CD14-positive monocyte (primary cell): ENCODE results near the gene GGT1. TPM values are rescaled to one million over a fixed set of nuclear protein-coding genes. Genes with fewer than 3 reads are reported as not detected.

ENCODE experiments used
- DNase-seq, 3 donors: peaks; one replicate each; pipeline ENCODE4 v3.0.0-alpha.2; 2011 to 2022
- H2AFZ ChIP-seq: 2 replicates; pipeline ENCODE4 v1.6.0; 2012; ENCODE audit warnings: mild to moderate bottlenecking, low read depth, low read length, inconsistent platforms; ENCODE audit not compliant: insufficient read depth, poor library complexity, severe bottlenecking
- H3K27ac ChIP-seq, 2 donors: 1 replicate in 1 of 2; 2 replicates in 1 of 2; pipeline ENCODE4 v1.5.1; 2012 to 2013; ENCODE audit warnings: low read length in 2 of 2, control low read depth in 1 of 2, inconsistent platforms in 1 of 2, low read depth in 1 of 2, mild to moderate bottlenecking in 1 of 2
- H3K27me3 ChIP-seq, 2 donors: one replicate each; pipeline versions ENCODE4 v1.6.0 to v1.6.1; 2011 to 2013; ENCODE audit warnings: low read length in 2 of 2; ENCODE audit not compliant: control insufficient read depth in 2 of 2, insufficient read depth in 2 of 2
- H3K36me3 ChIP-seq, 2 donors: replicated peaks in 1 of 2; 1 replicate in 1 of 2; 2 replicates in 1 of 2; pipeline versions ENCODE4 v1.5.1 to v1.6.1; 2012 to 2013; ENCODE audit warnings: low read length in 2 of 2, control low read depth in 1 of 2, inconsistent platforms in 1 of 2, mild to moderate bottlenecking in 1 of 2; ENCODE audit not compliant: insufficient read depth in 2 of 2, control insufficient read depth in 1 of 2
- H3K4me1 ChIP-seq, 2 donors: 1 replicate in 1 of 2; 2 replicates in 1 of 2; pipeline versions ENCODE4 v1.5.1 to v1.6.1; 2012 to 2013; ENCODE audit warnings: low read length in 2 of 2, control low read depth in 1 of 2, inconsistent platforms in 1 of 2, mild to moderate bottlenecking in 1 of 2, moderate library complexity in 1 of 2; ENCODE audit not compliant: insufficient read depth in 2 of 2, control insufficient read depth in 1 of 2
- H3K4me2 ChIP-seq: replicated peaks from 2 replicates; pipeline ENCODE3; 2012; ENCODE audit warnings: low read length, moderate library complexity, mild to moderate bottlenecking; ENCODE audit not compliant: poor library complexity, severe bottlenecking; ENCODE audit errors: extremely low read depth
- H3K4me3 ChIP-seq, 3 experiments: fragments of 200-600 bp in 1 of 3; sonication (generic) in 1 of 3; replicated peaks in 1 of 3; 1 replicate in 2 of 3; 2 replicates in 1 of 3; pipeline ENCODE4 v1.5.1; 2011 to 2013; ENCODE audit warnings: low read length in 3 of 3, mild to moderate bottlenecking in 3 of 3, control low read depth in 2 of 3, low read depth in 2 of 3, inconsistent platforms in 1 of 3, moderate library complexity in 1 of 3
- H3K79me2 ChIP-seq: 2 replicates; pipeline ENCODE4 v1.6.0; 2012; ENCODE audit warnings: mild to moderate bottlenecking, control low read depth, inconsistent platforms, low read length, moderate library complexity; ENCODE audit not compliant: insufficient read depth
- H3K9ac ChIP-seq: 2 replicates; pipeline ENCODE4 v1.6.0; 2017; ENCODE audit warnings: low read length, mild to moderate bottlenecking; ENCODE audit not compliant: insufficient read depth, poor library complexity, severe bottlenecking
- H3K9me3 ChIP-seq, 2 donors: replicated peaks in 1 of 2; 1 replicate in 1 of 2; 2 replicates in 1 of 2; pipeline versions ENCODE4 v1.5.1 to v1.6.1; 2012 to 2013; ENCODE audit warnings: low read length in 2 of 2, control low read depth in 1 of 2; ENCODE audit not compliant: control insufficient read depth in 1 of 2, insufficient read depth in 1 of 2
- H4K20me1 ChIP-seq: 2 replicates; pipeline ENCODE4 v1.6.0; 2012; ENCODE audit warnings: mild to moderate bottlenecking, low read length, control low read depth, moderate library complexity; ENCODE audit not compliant: insufficient read depth
- H3K27ac Mint-ChIP-seq, 7 donors: one replicate each; pipeline ENCODE4 v1.8.0; 2020; ENCODE audit warnings: mild to moderate bottlenecking in 7 of 7, mixed read lengths in 7 of 7, moderate library complexity in 6 of 7, inconsistent platforms in 2 of 7
- H3K27me3 Mint-ChIP-seq, 3 donors: one replicate each; pipeline ENCODE4 v1.8.0; 2021 to 2022; ENCODE audit warnings: low read depth in 3 of 3, mild to moderate bottlenecking in 3 of 3, mixed read lengths in 3 of 3, moderate library complexity in 3 of 3, inconsistent platforms in 1 of 3
- H3K36me3 Mint-ChIP-seq, 2 donors: one replicate each; pipeline ENCODE4 v1.8.0; 2020; ENCODE audit warnings: mixed read lengths in 2 of 2, inconsistent platforms in 1 of 2, mild to moderate bottlenecking in 1 of 2
- H3K4me1 Mint-ChIP-seq: one replicate; pipeline ENCODE4 v1.8.0; 2020; ENCODE audit warnings: mild to moderate bottlenecking, mixed read lengths
- H3K4me3 Mint-ChIP-seq, 2 donors: one replicate each; pipeline ENCODE4 v1.8.0; 2020; ENCODE audit warnings: mild to moderate bottlenecking in 2 of 2, mixed read lengths in 2 of 2, moderate library complexity in 1 of 2
- H3K9me3 Mint-ChIP-seq, 7 donors: one replicate each; pipeline ENCODE4 v1.8.0; 2020 to 2022; ENCODE audit warnings: mixed read lengths in 7 of 7, mild to moderate bottlenecking in 6 of 7, moderate library complexity in 6 of 7, inconsistent platforms in 2 of 7
- WGBS: methylation state at CpG from one replicate; pipeline ENCODE4 v1.1.5; 2013; ENCODE audit warnings: missing lambda C conversion rate; ENCODE audit not compliant: insufficient coverage; 5-methylcytosine and 5-hydroxymethylcytosine counted together
- intact Hi-C, 2 donors: fragments of 100-400 bp; cut with micrococcal nuclease; formaldehyde crosslinking; loops; one replicate each; pipeline versions ENCODE4 v1.15.0 to v1.15.1; 2023
- polyA plus RNA-seq, 3 donors: library from polyadenylated mRNA; depleted of rRNA in 1 of 3; unstranded in 2 of 3; stranded (reverse) in 1 of 3; fragments of 300-500 nt in 2 of 3; fragments of >200 nt in 1 of 3; fragmentation: Illumina TruSeq in 2 of 3; gene quantifications; 1 replicate in 2 of 3; 2 replicates in 1 of 3; pipeline ENCODE4 v1.2.3, GENCODE V29; 2012 to 2021
- TF ChIP-seq, protein P1 (sequence below): fragments of 200-600 bp; IDR thresholded peaks from one replicate; pipeline ENCODE4 v1.8.0; 2022; ENCODE audit warnings: antibody characterized with exemption, mild to moderate bottlenecking

GGT1 gene
- polyA plus RNA-seq, 3 donors: 16.0 to 26.5 (median 25.5) TPM

- no peaks in the 10 kb centered on the region for H4K20me1 ChIP-seq
- Mint-ChIP-seq H3K9me3 (no peaks in the 10 kb centered on the region), H3K27me3 (peaks cover 2 to 3% (median 2%) of the 10 kb centered on the region in 3 donors), H3K4me3 (no peak overlapping the region), H3K4me1 (peaks cover 3% of the 10 kb centered on the region), H3K36me3 (no peaks in the 10 kb centered on the region), H3K27ac (no peak overlapping the region)
- H3K36me3 ChIP-seq: no peaks in the 10 kb centered on the region
- DNase-seq: no peak
- H3K27me3 ChIP-seq: no peaks in the 10 kb centered on the region
- peaks cover 0 to 3% of the 10 kb centered on the region in 2 donors for H3K4me1 ChIP-seq
- WGBS: 90% methylated on average over 2 of the region's 5 CpGs
- H3K79me2 ChIP-seq: no peaks in the 10 kb centered on the region
- no peak overlapping the region for H3K4me3 ChIP-seq
- no peak overlapping the region for H3K9ac ChIP-seq
- H3K9me3 ChIP-seq: no peaks in the 10 kb centered on the region
- H3K27ac ChIP-seq: no peak overlapping the region
- H2AFZ ChIP-seq: no peak overlapping the region
- intact Hi-C loops: no loop called here
- TF ChIP-seq, protein P1, sequence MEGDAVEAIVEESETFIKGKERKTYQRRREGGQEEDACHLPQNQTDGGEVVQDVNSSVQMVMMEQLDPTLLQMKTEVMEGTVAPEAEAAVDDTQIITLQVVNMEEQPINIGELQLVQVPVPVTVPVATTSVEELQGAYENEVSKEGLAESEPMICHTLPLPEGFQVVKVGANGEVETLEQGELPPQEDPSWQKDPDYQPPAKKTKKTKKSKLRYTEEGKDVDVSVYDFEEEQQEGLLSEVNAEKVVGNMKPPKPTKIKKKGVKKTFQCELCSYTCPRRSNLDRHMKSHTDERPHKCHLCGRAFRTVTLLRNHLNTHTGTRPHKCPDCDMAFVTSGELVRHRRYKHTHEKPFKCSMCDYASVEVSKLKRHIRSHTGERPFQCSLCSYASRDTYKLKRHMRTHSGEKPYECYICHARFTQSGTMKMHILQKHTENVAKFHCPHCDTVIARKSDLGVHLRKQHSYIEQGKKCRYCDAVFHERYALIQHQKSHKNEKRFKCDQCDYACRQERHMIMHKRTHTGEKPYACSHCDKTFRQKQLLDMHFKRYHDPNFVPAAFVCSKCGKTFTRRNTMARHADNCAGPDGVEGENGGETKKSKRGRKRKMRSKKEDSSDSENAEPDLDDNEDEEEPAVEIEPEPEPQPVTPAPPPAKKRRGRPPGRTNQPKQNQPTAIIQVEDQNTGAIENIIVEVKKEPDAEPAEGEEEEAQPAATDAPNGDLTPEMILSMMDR: no peak
- no peak overlapping the region for H3K4me2 ChIP-seq
Observed at GRCh38 chr22:24587251-24587650, 15.7 kb upstream of the GGT1 start.

DNA sequence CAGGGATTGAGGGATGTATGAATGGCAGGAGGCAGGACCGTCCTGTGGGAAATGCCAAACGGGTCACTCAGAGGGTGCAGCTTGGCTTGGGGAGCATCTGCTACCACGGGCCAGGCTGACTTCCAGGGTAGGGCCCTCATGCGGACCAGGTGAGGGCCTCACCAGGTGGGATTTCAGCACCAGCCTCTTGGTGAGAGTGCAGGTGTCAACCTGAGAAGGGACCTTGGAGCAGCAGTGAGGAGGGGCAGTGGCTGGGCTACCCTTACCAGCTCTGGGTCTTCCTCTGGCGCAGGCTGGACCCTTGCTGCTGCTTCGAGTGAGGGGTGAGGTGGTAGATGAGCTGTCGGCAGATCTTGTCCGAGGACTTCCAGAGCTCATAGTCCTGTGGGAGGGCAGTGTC, 15.0 kb upstream of the GGT1 start:
- no peaks in the 10 kb centered on the region for H3K9me3 Mint-ChIP-seq
- peaks cover under 1 to 5% (median 2%) of the 10 kb centered on the region in 3 donors for H3K27me3 Mint-ChIP-seq
- H3K36me3 Mint-ChIP-seq: no peaks in the 10 kb centered on the region
- peaks cover 3 to 8% of the 10 kb centered on the region in 2 donors for H3K4me1 ChIP-seq
- H3K4me3 ChIP-seq: no peak overlapping the region
- H3K4me2 ChIP-seq: no peak overlapping the region
- no peak overlapping the region for H2AFZ ChIP-seq
- 93% methylated on average over 8 of the region's 8 CpGs for WGBS
- no peaks in the 10 kb centered on the region for H3K36me3 ChIP-seq
- intact Hi-C loops: no loop called here
- H3K9ac ChIP-seq: no peak overlapping the region
- no peaks in the 10 kb centered on the region for H3K9me3 ChIP-seq
- no peaks in the 10 kb centered on the region for H3K79me2 ChIP-seq
- no peak overlapping the region for H3K4me3 Mint-ChIP-seq
- no peak for DNase-seq
- H4K20me1 ChIP-seq: no peaks in the 10 kb centered on the region
- no peak overlapping the region for H3K27ac ChIP-seq
- TF ChIP-seq, protein P1: no peak
- no peak overlapping the region for H3K27ac Mint-ChIP-seq
- no peaks in the 10 kb centered on the region for H3K27me3 ChIP-seq
- H3K4me1 Mint-ChIP-seq: peaks cover 5% of the 10 kb centered on the region
